Hepatocyte (in vitro differentiated cells): Measurements from ENCODE around the gene DCC.
"Not testable (repeated sequence)": the region's sequence is repeated elsewhere in the genome, so short reads cannot be mapped to it uniquely, and the experiment has no call there.

Experiments
- EZH2phosphoT487 ChIP-seq: fragments of 200-600 bp; sonication (generic); IDR thresholded peaks from one replicate; pipeline ENCODE4 v1.6.1; 2018; ENCODE audit warnings: antibody characterized with exemption, mild to moderate bottlenecking, low read depth, moderate library complexity; ENCODE audit not compliant: unreplicated experiment, severe bottlenecking
- TF ChIP-seq, protein P1 (sequence below): fragments of 200-600 bp; sonication (generic); IDR thresholded peaks from 2 replicates; pipeline ENCODE4 v1.5.1; 2016; ENCODE audit warnings: antibody characterized with exemption, mild to moderate bottlenecking; ENCODE audit not compliant: poor library complexity

DNA sequence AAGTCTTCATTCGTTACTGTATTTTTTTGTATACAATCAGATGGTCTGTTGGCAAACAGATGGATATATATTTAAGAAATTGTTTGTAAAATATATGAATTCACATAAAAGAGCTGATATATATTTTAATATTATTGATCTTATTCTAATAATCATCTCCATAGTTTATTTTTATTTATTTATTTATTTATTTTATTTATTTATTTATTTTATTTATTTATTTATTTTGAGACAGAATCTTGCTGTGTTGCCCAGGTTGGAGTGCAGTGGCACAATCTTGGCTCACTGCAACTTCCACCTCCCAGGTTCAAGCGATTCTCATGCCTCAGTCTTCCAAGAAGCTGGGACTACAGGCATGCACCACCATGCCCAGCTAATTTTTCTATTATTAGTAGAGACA, 1128.2 kb downstream of the DCC start:
- not testable (repeated sequence) for TF ChIP-seq EZH2phosphoT487
- TF ChIP-seq, protein P1, sequence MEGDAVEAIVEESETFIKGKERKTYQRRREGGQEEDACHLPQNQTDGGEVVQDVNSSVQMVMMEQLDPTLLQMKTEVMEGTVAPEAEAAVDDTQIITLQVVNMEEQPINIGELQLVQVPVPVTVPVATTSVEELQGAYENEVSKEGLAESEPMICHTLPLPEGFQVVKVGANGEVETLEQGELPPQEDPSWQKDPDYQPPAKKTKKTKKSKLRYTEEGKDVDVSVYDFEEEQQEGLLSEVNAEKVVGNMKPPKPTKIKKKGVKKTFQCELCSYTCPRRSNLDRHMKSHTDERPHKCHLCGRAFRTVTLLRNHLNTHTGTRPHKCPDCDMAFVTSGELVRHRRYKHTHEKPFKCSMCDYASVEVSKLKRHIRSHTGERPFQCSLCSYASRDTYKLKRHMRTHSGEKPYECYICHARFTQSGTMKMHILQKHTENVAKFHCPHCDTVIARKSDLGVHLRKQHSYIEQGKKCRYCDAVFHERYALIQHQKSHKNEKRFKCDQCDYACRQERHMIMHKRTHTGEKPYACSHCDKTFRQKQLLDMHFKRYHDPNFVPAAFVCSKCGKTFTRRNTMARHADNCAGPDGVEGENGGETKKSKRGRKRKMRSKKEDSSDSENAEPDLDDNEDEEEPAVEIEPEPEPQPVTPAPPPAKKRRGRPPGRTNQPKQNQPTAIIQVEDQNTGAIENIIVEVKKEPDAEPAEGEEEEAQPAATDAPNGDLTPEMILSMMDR: not testable (repeated sequence)
